A549 (cell line): ENCODE measurements around the gene SH3RF1.

Experiments used
- CEBPB ChIP-seq, 2 experiments: fragments of >200 bp in 1 of 2; sonication (Bioruptor Twin) in 1 of 2; formaldehyde crosslinking in 1 of 2; IDR thresholded peaks; 2 replicates each; pipeline ENCODE4 v1.6.1; 2012 to 2016
- EP300 ChIP-seq, 2 experiments: fragments of >200 bp; sonication (Bioruptor Twin); formaldehyde crosslinking; IDR thresholded peaks; 2 replicates in 1 of 2; 3 replicates in 1 of 2; pipeline ENCODE4 v1.6.1; 2016 to 2017
- GATA3 ChIP-seq: IDR thresholded peaks from 2 replicates; pipeline ENCODE4 v1.6.1; 2012; ENCODE audit warnings: borderline replicate concordance
- JUN ChIP-seq, 2 experiments: fragments of >200 bp; sonication (Bioruptor Twin); formaldehyde crosslinking; IDR thresholded peaks; 2 replicates in 1 of 2; 3 replicates in 1 of 2; pipeline ENCODE4 v1.6.1; 2016 to 2017
- MAFK ChIP-seq: fragments of 450-650 bp; IDR thresholded peaks from 2 replicates; pipeline ENCODE4 v1.6.1; 2014; ENCODE audit not compliant: partially characterized antibody
- NR3C1 ChIP-seq: fragments of >200 bp; sonication (Bioruptor Twin); formaldehyde crosslinking; IDR thresholded peaks from 3 replicates; pipeline ENCODE4 v1.6.1; 2017
- POLR2A ChIP-seq: IDR thresholded peaks from 2 replicates; pipeline ENCODE4 v1.6.1; 2012; ENCODE audit warnings: mild to moderate bottlenecking, low read length
- RAD21 ChIP-seq, 2 experiments: fragments of >200 bp in 1 of 2; sonication (Bioruptor Twin) in 1 of 2; formaldehyde crosslinking in 1 of 2; IDR thresholded peaks in 1 of 2; conservative IDR thresholded peaks in 1 of 2; 2 replicates in 1 of 2; 3 replicates in 1 of 2; pipeline ENCODE4 v1.6.1; 2012 to 2018; ENCODE audit warnings: inconsistent platforms in 1 of 2
- RCOR1 ChIP-seq: fragments of 150-350 bp; IDR thresholded peaks from 2 replicates; pipeline ENCODE4 v1.6.1; 2014; ENCODE audit warnings: antibody characterized with exemption, low read length, low read depth
- ZFP36 ChIP-seq: fragments of 450-650 bp; IDR thresholded peaks from 2 replicates; pipeline ENCODE4 v1.6.1; 2014; ENCODE audit warnings: borderline replicate concordance; ENCODE audit not compliant: partially characterized antibody
- TF ChIP-seq, protein P1 (sequence below): fragments of >200 bp; sonication (Bioruptor Twin); formaldehyde crosslinking; IDR thresholded peaks from 3 replicates; pipeline ENCODE4 v1.5.1; 2016
- TF ChIP-seq, protein P2 (sequence below): fragments of 200-600 bp; sonication (generic); IDR thresholded peaks from 2 replicates; pipeline ENCODE4 v1.6.1; 2016; ENCODE audit warnings: antibody characterized with exemption, mild to moderate bottlenecking, moderate library complexity
- TF ChIP-seq, protein P3 (sequence below): IDR thresholded peaks from 2 replicates; pipeline ENCODE4 v1.6.1; 2012

DNA sequence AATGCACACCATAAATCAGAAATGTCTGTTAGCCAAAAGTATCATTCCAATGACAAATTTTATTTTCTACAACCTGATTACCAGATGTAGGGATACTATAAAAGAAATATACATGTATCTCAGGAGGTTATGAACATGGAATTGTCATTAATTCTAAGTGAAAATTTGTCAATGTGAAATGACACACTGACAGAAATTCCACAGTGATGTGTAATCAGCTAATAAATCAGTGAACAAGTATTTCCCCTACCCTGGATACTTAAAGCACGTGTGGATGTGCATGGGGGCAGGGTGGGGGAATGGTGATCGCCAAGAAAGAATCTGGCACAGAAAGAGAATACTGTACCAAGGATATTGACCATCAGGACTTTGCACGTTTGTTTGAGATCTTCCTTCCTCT lies 123.6 kb downstream of the SH3RF1 start:
- TF ChIP-seq JUN (IDR thresholded peaks at IDR 0.05) (no peak), POLR2A (no peak), RCOR1 (no peak), MAFK (no peak), ZFP36 (no peak), RAD21 (conservative IDR thresholded peaks at IDR 0.05 in 1 of 2, IDR thresholded peaks at IDR 0.05 in 1 of 2) (no peak), NR3C1 (no peak), EP300 (IDR thresholded peaks at IDR 0.05) (no peak), GATA3 (no peak), CEBPB (IDR thresholded peaks at IDR 0.05) (no peak)
- TF ChIP-seq, protein P1, sequence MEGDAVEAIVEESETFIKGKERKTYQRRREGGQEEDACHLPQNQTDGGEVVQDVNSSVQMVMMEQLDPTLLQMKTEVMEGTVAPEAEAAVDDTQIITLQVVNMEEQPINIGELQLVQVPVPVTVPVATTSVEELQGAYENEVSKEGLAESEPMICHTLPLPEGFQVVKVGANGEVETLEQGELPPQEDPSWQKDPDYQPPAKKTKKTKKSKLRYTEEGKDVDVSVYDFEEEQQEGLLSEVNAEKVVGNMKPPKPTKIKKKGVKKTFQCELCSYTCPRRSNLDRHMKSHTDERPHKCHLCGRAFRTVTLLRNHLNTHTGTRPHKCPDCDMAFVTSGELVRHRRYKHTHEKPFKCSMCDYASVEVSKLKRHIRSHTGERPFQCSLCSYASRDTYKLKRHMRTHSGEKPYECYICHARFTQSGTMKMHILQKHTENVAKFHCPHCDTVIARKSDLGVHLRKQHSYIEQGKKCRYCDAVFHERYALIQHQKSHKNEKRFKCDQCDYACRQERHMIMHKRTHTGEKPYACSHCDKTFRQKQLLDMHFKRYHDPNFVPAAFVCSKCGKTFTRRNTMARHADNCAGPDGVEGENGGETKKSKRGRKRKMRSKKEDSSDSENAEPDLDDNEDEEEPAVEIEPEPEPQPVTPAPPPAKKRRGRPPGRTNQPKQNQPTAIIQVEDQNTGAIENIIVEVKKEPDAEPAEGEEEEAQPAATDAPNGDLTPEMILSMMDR, result no peak
- TF ChIP-seq, protein P2, sequence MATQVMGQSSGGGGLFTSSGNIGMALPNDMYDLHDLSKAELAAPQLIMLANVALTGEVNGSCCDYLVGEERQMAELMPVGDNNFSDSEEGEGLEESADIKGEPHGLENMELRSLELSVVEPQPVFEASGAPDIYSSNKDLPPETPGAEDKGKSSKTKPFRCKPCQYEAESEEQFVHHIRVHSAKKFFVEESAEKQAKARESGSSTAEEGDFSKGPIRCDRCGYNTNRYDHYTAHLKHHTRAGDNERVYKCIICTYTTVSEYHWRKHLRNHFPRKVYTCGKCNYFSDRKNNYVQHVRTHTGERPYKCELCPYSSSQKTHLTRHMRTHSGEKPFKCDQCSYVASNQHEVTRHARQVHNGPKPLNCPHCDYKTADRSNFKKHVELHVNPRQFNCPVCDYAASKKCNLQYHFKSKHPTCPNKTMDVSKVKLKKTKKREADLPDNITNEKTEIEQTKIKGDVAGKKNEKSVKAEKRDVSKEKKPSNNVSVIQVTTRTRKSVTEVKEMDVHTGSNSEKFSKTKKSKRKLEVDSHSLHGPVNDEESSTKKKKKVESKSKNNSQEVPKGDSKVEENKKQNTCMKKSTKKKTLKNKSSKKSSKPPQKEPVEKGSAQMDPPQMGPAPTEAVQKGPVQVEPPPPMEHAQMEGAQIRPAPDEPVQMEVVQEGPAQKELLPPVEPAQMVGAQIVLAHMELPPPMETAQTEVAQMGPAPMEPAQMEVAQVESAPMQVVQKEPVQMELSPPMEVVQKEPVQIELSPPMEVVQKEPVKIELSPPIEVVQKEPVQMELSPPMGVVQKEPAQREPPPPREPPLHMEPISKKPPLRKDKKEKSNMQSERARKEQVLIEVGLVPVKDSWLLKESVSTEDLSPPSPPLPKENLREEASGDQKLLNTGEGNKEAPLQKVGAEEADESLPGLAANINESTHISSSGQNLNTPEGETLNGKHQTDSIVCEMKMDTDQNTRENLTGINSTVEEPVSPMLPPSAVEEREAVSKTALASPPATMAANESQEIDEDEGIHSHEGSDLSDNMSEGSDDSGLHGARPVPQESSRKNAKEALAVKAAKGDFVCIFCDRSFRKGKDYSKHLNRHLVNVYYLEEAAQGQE, result no peak
- TF ChIP-seq, protein P3, sequence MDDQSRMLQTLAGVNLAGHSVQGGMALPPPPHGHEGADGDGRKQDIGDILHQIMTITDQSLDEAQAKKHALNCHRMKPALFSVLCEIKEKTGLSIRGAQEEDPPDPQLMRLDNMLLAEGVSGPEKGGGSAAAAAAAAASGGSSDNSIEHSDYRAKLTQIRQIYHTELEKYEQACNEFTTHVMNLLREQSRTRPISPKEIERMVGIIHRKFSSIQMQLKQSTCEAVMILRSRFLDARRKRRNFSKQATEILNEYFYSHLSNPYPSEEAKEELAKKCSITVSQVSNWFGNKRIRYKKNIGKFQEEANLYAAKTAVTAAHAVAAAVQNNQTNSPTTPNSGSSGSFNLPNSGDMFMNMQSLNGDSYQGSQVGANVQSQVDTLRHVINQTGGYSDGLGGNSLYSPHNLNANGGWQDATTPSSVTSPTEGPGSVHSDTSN, result no peak
